NCI-H1694 (cell line): ENCODE data around the gene SLC22A17.

Source experiments
- DNase-seq: peaks from one replicate; lab custom pipeline; 2025; lab: John Stamatoyannopoulos, UW

SLC22A17 gene

DNA sequence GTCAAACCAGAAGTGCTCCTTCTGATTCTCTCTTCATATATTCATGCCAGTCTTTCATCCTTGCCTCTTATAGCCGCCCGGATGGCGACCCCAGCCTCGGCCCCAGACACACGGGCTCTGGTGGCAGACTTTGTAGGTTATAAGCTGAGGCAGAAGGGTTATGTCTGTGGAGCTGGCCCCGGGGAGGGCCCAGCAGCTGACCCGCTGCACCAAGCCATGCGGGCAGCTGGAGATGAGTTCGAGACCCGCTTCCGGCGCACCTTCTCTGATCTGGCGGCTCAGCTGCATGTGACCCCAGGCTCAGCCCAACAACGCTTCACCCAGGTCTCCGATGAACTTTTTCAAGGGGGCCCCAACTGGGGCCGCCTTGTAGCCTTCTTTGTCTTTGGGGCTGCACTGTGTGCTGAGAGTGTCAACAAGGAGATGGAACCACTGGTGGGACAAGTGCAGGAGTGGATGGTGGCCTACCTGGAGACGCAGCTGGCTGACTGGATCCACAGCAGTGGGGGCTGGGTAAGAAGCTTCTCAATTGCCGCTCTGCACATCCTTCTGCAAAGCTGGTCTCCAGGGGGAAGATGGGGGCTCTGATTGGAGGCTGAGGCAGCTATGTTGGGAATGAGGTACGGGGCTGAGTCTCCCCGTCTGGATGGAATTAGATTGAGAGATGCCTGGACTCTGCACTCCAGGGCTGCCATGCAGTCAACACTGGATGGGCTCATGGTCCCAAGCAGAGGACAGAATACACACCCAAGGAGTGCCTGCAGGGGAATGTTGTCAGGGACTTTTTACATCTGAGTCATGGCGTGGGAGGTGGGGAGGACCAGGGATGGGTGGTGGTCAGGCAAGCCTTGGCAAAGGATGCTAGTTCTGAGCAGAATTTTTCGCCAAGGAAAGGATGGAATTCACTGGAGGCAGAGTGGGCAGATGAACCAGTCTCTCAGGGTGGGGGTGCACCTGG, 44.7 kb downstream of the SLC22A17 start:
- DNase-seq: no peak

DNA sequence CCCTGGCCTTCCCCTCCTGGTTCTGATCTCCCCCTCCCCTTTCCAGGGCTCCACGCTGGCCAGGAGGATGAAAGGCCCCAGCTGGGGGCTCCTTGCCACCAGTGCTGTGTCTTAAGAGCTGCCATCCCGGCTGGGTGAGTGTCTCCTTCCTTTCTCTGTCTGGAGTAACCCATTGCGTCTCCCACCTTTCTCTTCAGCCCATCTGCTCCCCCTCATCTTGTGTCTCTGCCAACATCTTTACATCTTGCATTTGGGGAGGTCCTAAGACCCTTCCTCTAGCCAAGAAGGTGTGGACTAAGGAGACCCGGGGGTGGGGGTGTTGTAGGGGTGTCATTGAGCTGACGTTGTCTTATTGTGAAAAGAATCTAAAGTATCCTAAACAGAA, 45.5 kb downstream of the SLC22A17 start:
- no peak for DNase-seq

DNA sequence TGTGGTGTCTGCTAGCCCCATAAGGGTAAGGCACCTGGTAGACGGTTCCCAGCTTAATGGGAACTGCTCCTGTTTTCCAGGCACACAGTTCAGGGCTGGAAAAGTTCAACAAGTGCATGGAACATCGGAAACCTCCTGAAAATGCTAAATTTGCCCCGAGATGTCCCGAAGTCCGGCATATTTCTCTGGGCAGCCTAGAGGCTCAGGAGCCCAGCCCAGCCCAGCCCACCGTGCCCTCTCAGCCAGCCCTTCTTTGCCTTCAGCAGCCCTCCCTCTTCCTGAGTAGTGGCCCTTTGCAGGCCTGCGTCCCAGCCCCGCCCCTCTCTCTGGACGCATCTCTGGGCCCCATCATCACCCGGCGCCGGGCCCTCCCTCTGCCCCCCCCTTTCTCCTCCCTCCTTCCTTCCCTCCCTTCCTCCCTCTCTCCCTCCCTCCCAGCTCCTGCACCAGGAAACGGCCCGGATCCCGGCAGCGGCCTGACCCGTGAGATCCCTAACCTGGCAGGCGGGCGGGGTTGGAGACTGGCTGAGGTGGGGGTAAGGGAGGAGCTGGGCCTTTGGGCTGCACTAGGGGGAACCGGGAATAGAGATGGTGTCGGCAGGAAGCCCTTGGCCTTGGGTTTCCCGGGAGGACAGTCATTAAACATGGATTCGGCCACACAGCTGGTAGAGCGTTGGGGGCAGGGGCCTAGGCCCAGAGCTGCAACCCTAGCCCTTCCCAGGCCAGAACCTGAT, 46.1 kb downstream of the SLC22A17 start, which contains the start of gene BCL2L2:
TSS of gene BCL2L2 (plus strand) at position 422 of the 734 bp plus-strand sequence. CDS start 935 bp downstream, outside the sequence.
- peak; percentile 87 for DNase-seq

DNA sequence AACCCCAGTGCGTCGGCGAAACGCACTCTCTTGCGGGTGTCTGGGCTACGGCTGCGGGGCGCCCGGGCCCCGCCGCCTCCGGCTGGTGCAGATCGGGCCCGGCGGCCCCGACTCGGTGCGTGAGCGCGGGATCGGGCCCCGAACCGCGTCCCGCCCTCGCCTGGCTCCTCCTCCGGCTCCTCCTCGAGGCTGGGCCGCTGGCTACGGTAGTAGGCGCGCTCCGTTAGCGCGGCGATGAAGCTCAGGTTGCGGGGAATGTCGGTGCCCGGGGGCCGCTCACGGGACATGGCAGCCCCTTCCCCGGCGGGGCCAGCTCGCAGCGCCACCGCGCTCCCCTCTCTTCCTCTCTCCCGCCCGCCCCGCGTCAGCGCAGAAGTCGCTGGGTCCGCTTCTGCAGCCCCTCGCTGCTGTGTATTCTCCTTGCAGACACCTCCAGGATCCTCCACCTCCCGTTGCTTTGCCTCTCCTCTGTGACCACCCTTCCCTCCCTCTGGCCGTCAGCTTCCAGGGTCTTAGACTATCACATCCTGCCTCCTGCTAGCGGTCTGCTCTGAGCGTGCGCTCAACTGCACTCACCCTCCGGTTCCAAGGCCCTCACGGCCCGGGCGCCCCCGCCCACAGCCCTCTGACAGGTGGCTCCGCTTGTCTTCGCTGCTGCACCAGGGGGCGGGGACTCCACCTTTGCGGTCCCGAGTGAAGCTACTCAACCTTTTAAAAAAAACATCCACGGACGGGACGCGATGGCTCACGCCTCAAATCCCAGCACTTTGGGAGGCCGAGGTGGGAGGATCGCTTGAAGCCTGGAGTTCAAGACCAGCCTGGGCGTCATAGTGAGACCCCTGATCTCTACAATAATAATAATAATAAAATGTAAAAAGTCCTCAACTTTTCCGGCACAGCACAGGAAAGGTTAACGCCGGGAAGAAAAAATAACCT, 50.1 kb downstream of the SLC22A17 start, which contains the start of gene PPP1R3E:
TSS of gene PPP1R3E (minus strand) at position 570 of the 936 bp plus-strand sequence. CDS start at position 287, 283 bp downstream.
- DNase-seq: peak; percentile 49

DNA sequence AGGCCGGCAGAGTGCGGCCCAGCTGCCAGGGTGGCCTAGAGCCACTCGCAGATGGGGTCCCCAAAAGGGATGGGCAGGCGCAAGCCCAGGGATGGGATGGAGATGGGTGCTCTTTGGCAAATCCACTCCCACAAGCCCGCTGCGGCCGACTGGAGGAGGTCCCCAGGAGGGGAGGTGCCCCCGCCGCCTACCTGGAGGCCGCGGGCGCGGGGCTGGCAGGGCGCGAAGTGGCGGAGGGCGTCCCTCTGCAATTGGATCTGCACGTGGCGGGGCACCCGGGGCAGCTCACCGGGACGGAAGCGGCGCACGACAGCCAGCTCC, 50.8 kb downstream of the SLC22A17 start:
- no peak for DNase-seq

DNA sequence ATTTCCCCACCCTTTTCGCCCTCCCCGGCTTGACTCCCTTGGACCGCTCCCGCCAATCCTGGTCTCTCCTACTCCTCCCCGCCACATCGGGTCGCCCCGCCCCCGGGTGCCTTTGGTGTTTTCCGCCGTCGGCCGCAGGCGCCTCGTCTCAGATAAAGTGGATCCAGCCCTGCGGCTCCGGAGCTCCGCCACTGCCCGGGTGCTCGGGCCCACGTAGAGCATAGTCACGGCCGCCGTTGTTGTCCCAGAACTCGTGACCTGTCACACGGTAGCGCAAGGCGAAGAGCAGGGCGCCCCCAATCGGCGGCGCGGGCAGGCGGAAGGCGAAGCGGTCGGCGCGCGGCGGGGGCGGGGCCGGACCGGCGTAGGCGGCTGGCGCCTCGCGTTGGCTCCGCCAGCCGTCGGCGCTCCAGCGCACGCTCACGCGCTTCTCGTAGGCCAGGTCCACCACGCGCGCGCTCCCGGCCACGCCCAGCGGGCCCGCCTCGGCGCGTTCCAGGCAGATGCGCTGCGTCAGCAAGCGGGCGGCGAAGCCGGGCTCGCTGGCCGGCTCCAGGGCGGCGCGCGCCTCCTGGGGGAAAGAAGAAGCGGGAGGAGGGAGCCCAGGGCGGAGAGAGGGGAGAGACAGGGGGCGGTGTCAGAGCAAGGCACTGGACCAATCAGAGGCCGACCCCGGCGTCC, 51.3 kb downstream of the SLC22A17 start:
- peak; percentile 97 for DNase-seq

DNA sequence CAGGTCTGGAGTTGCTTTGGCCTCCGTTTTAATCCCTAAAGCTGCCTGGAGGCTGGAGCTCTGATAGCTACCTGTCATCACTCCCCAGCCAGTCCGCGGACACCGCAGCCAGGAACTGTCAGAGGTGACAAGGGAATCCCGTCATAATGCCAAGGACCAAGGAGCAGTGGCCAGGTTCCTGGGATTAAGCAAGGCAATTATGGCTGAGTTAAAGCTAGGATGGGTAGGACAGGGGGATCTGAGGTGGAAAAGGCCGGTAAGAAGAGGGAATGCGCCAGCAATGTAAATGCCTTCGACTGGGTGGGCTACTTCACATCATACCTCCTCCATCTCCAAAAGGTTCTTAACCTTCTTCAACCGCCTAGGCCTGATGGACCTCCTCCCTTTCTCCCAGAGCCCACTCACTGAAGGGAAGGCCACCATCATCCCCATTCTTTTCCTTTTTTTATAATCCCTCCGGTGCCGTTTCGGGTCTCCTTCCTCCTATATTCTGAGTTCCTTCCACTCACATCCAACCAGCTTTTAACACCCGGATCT, 51.9 kb downstream of the SLC22A17 start:
- DNase-seq: no peak

DNA sequence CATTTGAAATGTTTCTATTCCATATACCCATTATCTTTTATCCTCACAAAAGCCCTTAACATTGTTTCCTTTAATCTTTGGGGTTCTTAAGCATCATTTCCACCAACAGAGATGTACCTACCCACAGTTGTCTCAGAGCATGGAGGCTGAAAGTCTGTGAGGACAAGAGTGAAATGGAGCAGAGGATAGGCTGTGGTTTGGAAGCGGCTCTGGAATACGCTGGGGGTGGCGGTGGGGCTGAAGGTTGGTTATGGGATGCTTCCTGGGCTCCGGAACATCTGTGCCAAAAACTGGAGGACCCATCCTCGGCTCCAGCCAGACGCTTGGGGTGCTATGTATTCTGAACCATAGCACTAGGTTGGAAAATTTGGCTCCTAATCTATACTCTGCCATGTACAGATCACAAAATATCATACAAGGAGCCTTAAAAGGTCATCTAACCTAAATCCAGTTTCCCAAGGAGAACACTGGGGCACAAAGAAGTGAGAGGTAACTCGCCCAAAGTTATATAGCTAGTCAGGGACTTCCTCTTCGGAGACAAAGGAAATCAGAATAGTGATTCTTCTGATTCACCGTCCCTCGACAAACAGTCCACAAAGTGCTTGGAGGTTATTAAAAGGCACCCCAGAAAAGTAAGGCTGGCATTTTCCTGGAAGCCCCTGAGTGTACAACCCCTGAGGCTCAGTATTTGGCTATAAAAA, 52.6 kb downstream of the SLC22A17 start:
- DNase-seq: no peak

DNA sequence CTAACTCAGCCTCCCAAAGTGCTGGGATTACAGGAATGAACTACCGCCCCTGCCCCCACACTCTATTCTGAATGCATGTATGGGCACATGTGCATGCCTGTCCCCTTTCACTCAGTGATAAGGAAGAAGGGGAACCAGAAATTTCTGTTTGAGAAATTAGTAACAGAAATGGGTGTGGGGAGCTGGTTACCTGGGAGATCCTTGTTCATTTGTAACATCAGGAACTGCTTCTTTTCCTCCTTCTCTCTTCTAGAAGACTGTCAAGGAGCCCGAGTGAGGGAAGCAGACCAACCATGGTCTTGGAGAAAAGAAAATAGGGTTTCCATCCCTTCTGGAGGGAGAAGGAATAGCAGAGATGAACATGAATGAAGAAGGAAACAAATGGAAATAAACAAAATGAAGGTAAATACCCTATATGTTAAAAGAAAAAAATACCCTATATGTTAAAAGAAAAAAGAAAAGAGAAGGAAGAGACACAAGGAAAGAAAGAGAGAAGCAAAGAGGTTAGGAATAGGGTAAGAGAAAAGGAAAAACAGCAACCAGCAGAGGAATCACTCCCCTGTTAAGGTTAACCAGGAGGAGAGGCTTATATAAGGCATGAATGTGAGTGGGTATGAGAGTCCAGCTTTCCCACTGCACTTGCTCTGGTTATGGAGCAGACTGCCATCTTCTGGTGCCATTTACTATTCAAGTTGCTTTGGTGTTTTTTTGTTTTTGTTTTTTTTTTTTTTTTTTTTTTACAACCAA, 53.3 kb downstream of the SLC22A17 start:
- peak; percentile 61 for DNase-seq

DNA sequence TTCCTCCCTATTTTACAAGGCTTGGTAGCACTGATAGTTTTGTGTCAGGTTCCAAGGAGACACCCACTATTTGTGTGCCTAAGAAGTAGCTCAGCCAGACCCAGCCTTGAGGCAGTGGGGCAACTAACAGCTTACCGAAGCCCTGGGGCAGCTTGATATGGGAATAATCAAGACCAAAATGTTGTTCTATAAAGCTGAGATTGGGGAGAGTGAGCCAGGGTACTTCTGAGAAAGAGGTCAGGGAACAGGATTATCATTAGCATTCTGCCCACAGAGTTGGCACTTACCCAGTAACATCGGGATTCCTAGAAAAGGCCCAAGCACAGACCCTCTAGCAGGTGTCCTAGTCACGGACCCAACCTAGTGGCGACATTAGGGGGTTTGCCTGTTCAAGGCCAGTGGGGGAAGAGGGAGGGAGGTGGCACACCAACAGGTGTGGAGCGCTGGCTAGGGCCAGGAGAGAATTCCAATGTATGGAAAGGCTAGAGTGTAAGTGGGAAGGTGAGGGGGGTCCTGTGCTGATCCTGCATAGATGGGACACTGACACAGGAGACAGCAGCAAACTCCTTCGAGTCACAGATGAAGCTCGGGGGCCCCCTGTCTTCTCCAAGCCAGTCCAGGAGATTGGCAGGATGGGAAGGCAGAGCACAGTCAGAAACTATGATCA, 54.9 kb downstream of the SLC22A17 start:
- DNase-seq: no peak

DNA sequence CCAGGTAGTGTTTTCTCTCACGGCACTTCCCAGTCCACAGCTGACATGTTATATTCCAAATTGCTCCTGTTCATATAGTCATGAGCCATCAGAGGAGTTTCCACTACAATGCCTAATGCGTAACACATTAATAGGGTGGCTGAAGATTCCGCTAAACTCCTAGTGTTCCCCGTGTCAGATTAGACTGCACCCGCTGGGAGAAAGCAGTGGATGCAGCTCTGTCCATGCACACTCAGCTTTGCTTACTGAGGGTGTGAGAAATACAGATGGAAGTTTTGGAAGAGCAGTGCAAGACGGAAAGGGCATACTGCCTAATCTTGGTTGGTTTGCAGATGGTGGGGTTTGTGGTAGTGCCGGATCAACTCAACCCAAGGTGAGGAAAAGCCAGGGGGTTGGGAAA, 55.6 kb downstream of the SLC22A17 start:
- no peak for DNase-seq
